Astrocyte of the spinal cord (primary cell): ENCODE data around the gene DNER.
A peak's percentile ranks its signal among the peaks of the same experiment; 100 is the strongest.

Experiments
- DNase-seq: peaks from one replicate; pipeline ENCODE4 v3.0.0; 2011; ENCODE audit warnings: low read depth, low spot score
- H3K4me3 ChIP-seq: 2 replicates; pipeline ENCODE4 v1.5.1; 2011; ENCODE audit warnings: low read depth, mild to moderate bottlenecking, low read length, moderate library complexity
- in situ Hi-C: cut with HindIII; loops from 2 replicates; pipeline ENCODE4 v1.10.0; 2017; ENCODE audit warnings: low sequenced_read_pairs
- TF ChIP-seq, protein P1 (sequence below): IDR thresholded peaks from 2 replicates; pipeline ENCODE4 v1.5.1; 2012; ENCODE audit warnings: low read depth, mild to moderate bottlenecking, low read length, inconsistent platforms

Gene DNER

DNA sequence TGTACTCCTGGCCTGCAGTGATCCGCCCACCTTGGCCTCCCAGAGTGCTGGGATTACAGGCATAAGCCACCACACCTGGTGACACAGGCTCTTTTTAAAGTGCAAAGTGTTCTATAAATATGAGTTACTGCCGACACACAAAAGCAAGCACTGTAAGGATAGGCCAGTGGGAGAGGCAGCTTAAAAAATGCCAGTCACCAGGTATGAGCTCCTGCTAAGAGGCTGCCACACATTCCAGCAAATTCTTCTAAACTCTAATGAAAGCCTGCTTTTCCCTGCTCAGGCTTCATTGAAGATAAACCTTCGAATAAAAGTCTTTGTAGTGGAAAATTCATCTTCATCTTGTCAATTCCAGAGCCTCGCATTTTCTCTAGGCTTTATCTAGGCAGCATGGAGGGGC lies 240.2 kb downstream of the DNER start:
- TF ChIP-seq, protein P1, sequence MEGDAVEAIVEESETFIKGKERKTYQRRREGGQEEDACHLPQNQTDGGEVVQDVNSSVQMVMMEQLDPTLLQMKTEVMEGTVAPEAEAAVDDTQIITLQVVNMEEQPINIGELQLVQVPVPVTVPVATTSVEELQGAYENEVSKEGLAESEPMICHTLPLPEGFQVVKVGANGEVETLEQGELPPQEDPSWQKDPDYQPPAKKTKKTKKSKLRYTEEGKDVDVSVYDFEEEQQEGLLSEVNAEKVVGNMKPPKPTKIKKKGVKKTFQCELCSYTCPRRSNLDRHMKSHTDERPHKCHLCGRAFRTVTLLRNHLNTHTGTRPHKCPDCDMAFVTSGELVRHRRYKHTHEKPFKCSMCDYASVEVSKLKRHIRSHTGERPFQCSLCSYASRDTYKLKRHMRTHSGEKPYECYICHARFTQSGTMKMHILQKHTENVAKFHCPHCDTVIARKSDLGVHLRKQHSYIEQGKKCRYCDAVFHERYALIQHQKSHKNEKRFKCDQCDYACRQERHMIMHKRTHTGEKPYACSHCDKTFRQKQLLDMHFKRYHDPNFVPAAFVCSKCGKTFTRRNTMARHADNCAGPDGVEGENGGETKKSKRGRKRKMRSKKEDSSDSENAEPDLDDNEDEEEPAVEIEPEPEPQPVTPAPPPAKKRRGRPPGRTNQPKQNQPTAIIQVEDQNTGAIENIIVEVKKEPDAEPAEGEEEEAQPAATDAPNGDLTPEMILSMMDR, result no peak
- in situ Hi-C loops, result no loop called here
- no peak for DNase-seq
- H3K4me3 ChIP-seq, result no peak overlapping the region

GRCh38 chr2:229470781-229471180 lies 243.6 kb downstream of the DNER start:
- H3K4me3 ChIP-seq, result no peak overlapping the region
- TF ChIP-seq, protein P1, result no peak
- in situ Hi-C loops, result no loop called here
- DNase-seq, result no peak

DNA sequence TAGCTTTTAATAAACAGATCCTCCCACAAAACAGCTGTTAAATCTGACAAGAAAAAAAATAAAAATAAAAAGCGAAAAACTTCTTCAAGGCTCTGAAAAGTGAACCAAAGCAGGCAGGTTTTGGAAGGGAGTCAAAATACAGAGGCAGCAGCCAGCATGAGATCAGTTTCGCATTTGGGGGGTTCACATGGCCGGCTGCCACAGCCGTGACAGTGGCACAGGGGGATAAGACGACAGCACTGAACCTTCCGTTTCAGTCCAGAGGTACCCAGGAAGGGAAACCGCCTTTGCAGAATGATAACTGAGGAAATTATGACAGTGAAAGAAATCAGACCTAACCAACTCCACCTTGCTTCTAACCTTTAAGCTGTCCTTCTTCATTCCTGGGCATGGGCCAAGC lies 246.6 kb downstream of the DNER start:
- H3K4me3 ChIP-seq, result no peak overlapping the region
- DNase-seq, result no peak
- TF ChIP-seq, protein P1, result no peak
- in situ Hi-C loops, result no loop called here

DNA sequence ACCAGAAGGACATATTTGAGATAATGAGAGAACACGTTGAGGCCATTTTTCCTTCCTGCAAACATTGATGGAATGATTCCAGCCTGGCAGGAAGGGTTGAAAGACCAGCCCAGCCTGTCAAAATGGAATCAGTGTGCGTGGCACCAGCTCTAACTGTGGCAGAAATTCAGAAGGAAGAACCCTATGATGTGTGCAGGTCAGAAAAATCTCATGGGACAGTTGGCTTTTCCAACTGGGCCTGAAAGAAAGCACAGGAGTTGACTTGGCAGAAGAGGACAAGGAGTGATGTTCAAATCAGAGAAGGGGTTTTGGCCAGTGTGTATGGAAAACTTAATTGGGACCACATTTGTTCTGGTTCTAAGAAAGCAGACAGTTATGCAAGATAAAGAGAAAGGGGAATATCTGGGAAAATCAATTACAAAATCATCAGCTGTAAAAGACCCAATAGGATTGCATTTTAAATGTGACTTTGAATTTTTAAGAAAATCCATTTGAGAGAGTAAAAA lies 250.5 kb downstream of the DNER start:
- TF ChIP-seq, protein P1, result no peak
- no peak for DNase-seq
- no peak overlapping the region for H3K4me3 ChIP-seq
- in situ Hi-C loops, result no loop called here

DNA sequence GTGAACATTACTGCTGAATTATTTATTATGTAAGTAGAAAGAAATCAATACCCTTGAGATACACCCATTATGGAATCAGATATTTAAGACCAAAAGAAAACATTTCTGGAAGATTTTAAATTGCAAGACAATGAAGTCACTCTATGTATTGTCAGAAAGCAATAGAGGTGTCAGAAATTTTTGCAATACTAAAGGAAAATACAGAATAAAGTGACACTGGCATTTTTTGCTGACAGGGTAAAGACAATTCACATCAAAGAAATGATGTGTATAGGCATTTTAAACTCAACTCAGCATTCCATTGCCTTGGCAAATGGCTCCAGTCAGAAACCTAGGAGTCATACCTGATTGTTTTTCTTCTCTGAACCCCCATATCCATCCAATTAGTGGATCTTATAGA lies 252.2 kb downstream of the DNER start:
- DNase-seq, result no peak
- TF ChIP-seq, protein P1, result no peak
- in situ Hi-C loops, result no loop called here
- no peak overlapping the region for H3K4me3 ChIP-seq

- in situ Hi-C loops, result no loop called here
- H3K4me3 ChIP-seq, result no peak overlapping the region
- DNase-seq, result no peak
- TF ChIP-seq, protein P1, result no peak
Observed at GRCh38 chr2:229456091-229456490, 258.3 kb downstream of the DNER start.

DNA sequence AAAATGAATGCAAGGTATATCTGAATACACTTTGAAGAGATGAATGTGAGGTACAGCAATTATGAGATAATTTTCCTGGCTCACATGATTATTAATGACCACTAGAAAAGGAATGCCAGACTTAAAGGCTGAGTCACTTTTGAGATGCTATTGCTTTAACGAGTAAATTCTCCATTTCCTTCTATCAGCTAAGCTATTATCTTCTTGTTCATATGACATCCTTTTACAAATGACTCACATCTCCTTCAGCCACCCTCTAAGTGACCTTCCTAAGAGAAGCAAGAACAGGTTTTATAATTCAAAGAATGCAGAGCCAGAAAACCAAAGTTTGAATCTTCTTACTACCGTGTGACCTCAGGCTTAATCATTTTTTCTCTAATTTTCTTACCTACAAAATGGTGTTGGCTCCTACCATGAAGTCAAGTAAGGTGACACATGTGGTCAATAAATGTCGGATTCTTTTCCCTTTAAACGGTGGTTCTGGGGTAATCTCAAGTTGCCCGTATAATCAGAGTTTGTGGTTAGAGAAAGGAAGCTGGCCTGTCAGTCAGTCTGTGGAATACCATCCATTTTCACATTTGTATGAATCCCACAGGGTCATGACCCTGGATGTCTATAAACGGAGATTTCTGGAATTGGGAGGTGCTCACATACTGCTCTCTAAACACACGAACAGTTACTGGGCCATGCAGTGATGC lies 259.3 kb downstream of the DNER start:
- peak; percentile 85 for DNase-seq
- TF ChIP-seq, protein P1, result no peak
- H3K4me3 ChIP-seq, result no peak overlapping the region
- in situ Hi-C loops, result no loop called here
